Neural cell (in vitro differentiated cells): ENCODE data around the gene KCNQ2. TPM values are rescaled to one million over a fixed set of nuclear protein-coding genes. Genes with fewer than 3 reads are reported as not detected.

Experiments
- H2AFZ ChIP-seq: fragments of 200-600, 300-800 bp; sonication (generic), shearing (Covaris generic); 2 replicates; pipeline ENCODE4 v1.6.0; 2014; ENCODE audit warnings: low read depth, mild to moderate bottlenecking, antibody characterized with exemption, low read length, moderate library complexity
- H3F3A ChIP-seq: fragments of 200-600 bp; shearing (Covaris generic); 2 replicates; pipeline ENCODE4 v1.6.1; 2016; ENCODE audit warnings: mild to moderate bottlenecking, moderate library complexity, mixed read lengths, antibody characterized with exemption, low read length; ENCODE audit not compliant: insufficient read depth, poor library complexity, severe bottlenecking
- H3K27ac ChIP-seq: fragments of 200-600, 300-800 bp; sonication (generic), shearing (Covaris generic); 2 replicates; pipeline ENCODE4 v1.5.1; 2014; ENCODE audit warnings: mild to moderate bottlenecking, low read length, moderate library complexity
- H3K27me3 ChIP-seq: fragments of 300-800, 200-600 bp; sonication (generic), shearing (Covaris generic); 2 replicates; pipeline ENCODE4 v1.6.0; 2014; ENCODE audit warnings: mild to moderate bottlenecking, low read depth, low read length, moderate library complexity; ENCODE audit not compliant: insufficient read depth
- H3K36me3 ChIP-seq: fragments of 300-800, 200-600 bp; sonication (generic), shearing (Covaris generic); 2 replicates; pipeline ENCODE4 v1.5.1; 2014; ENCODE audit warnings: mild to moderate bottlenecking, antibody characterized with exemption, low read length, moderate library complexity; ENCODE audit not compliant: insufficient read depth
- H3K4me2 ChIP-seq: fragments of 300-800, 200-600 bp; sonication (generic), shearing (Covaris generic); 2 replicates; pipeline ENCODE4 v1.6.0; 2014; ENCODE audit warnings: mild to moderate bottlenecking, low read length
- H3K4me3 ChIP-seq: fragments of 300-800, 200-600 bp; sonication (generic), shearing (Covaris generic); 2 replicates; pipeline ENCODE4 v1.5.1; 2014; ENCODE audit warnings: mild to moderate bottlenecking, low read length, moderate library complexity
- H3K79me2 ChIP-seq: fragments of 200-600 bp; shearing (Covaris generic); replicated peaks from 2 replicates; pipeline ENCODE4 v1.6.0; 2014; ENCODE audit warnings: mild to moderate bottlenecking, low read length, moderate library complexity; ENCODE audit not compliant: insufficient read depth
- H3K9ac ChIP-seq: fragments of 300-800, 200-600 bp; sonication (generic), shearing (Covaris generic); 2 replicates; pipeline ENCODE4 v1.6.1; 2016; ENCODE audit warnings: mild to moderate bottlenecking, low read length, mixed read lengths
- H3K9me2 ChIP-seq: fragments of 200-600 bp; shearing (Covaris generic); 2 replicates; pipeline ENCODE4 v1.6.1; 2016; ENCODE audit warnings: mild to moderate bottlenecking, low read length, mixed read lengths; ENCODE audit not compliant: insufficient read depth
- H3K9me3 ChIP-seq: fragments of 200-600, 300-800 bp; sonication (generic), shearing (Covaris generic); 2 replicates; pipeline ENCODE4 v1.6.1; 2016; ENCODE audit warnings: mild to moderate bottlenecking, mixed run types, low read length, moderate library complexity, mixed read lengths
- H4K20me1 ChIP-seq: fragments of 200-600 bp; shearing (Covaris generic); 2 replicates; pipeline ENCODE4 v1.6.1; 2016; ENCODE audit warnings: mild to moderate bottlenecking, mixed run types; ENCODE audit not compliant: insufficient read depth
- CTCF ChIP-seq: fragments of 450-650 bp; IDR thresholded peaks from 2 replicates; pipeline ENCODE4 v1.5.1; 2014; ENCODE audit warnings: antibody characterized with exemption, mild to moderate bottlenecking, moderate library complexity; ENCODE audit not compliant: poor library complexity, severe bottlenecking
- EP300 ChIP-seq: fragments of 450-650 bp; conservative IDR thresholded peaks from 2 replicates; pipeline ENCODE4 v1.6.1; 2014; ENCODE audit warnings: antibody characterized with exemption, mild to moderate bottlenecking, moderate library complexity; ENCODE audit not compliant: poor library complexity, severe bottlenecking
- MXI1 ChIP-seq: fragments of 450-650 bp; conservative IDR thresholded peaks from 2 replicates; pipeline ENCODE4 v1.6.1; 2014; ENCODE audit warnings: antibody characterized with exemption, mild to moderate bottlenecking; ENCODE audit not compliant: poor library complexity, severe bottlenecking
- POLR2AphosphoS5 ChIP-seq: IDR thresholded peaks from 2 replicates; pipeline ENCODE4 v1.6.1; 2012
- RAD21 ChIP-seq: fragments of 450-650 bp; conservative IDR thresholded peaks from 2 replicates; pipeline ENCODE4 v1.6.1; 2014; ENCODE audit warnings: antibody characterized with exemption, mild to moderate bottlenecking, moderate library complexity
- SMC3 ChIP-seq: fragments of 450-650 bp; conservative IDR thresholded peaks from 2 replicates; pipeline ENCODE4 v1.6.1; 2014; ENCODE audit warnings: antibody characterized with exemption, mild to moderate bottlenecking, moderate library complexity; ENCODE audit not compliant: poor library complexity
- TAF1 ChIP-seq: IDR thresholded peaks from 2 replicates; pipeline ENCODE4 v1.6.1; 2012; ENCODE audit warnings: low read depth
- polyA plus RNA-seq: library from polyadenylated mRNA; depleted of rRNA; stranded (reverse); fragments of >200 nt; gene quantifications from 2 replicates; pipeline ENCODE4 v1.2.3, GENCODE V29; 2014
- TF ChIP-seq, protein P1 (sequence below): IDR thresholded peaks from 2 replicates; pipeline ENCODE4 v1.6.1; 2012; ENCODE audit warnings: borderline replicate concordance

Gene KCNQ2
- polyA plus RNA-seq, 1 donor from 2014 or later: 84.7 TPM

DNA sequence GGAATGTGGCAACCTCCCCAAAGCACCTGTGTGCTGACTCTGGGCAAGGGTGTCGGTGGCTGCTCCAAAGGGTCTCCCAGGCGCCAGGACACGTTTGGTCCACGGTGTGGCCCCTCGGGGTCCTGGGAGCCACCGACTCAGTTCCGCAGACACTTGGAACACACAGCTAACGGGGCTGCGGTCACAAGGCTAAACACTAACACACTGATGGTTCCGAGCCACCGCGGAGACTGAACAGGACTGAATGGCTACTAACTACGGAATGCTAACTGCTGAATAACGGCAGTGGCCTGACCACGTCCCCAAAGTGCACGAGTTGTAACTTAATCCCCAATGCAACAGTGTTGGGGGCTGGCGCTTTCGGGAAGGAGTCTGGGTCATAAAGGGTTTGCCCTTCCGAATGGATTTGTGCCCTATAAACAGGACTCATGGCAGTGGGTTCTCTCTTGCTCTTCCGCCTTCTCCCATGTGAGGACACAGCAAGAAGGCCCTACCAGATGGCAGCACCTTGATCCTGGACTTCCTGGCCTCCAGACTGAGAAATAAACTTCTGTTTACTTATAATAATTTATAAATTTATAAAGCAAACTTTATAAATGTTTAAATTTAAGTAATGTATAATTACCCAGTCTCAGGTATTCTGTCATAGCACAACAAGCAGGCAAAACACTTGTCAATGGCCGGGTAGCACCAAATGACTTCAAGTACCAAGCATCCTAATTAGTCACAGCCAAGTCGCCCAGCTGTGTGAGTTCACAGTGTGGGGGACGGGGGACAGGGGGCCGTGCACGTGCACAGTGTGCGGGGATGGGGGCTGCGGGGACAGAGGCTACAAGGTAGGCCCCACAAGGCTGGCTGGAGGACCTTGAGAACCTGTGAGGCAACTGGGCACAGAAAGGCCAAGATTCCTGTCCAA is 28.7 kb upstream of the KCNQ2 start:
- H3K4me2 ChIP-seq: no peak overlapping the region
- H3K4me3 ChIP-seq: peak overlapping the region; percentile 55
- H3K79me2 ChIP-seq: peaks cover 3% of the 10 kb centered on the region
- H3K27ac ChIP-seq: peak overlapping the region; percentile 88
- H3K9me3 ChIP-seq: peaks cover 6% of the 10 kb centered on the region
- no peak for TF ChIP-seq EP300
- TF ChIP-seq RAD21: no peak
- no peaks in the 10 kb centered on the region for H3K9me2 ChIP-seq
- no peaks in the 10 kb centered on the region for H3K27me3 ChIP-seq
- H2AFZ ChIP-seq: no peak overlapping the region
- peak overlapping the region; percentile 79 for H3K9ac ChIP-seq
- no peaks in the 10 kb centered on the region for H3F3A ChIP-seq
- no peaks in the 10 kb centered on the region for H3K36me3 ChIP-seq
- H4K20me1 ChIP-seq: no peaks in the 10 kb centered on the region

DNA sequence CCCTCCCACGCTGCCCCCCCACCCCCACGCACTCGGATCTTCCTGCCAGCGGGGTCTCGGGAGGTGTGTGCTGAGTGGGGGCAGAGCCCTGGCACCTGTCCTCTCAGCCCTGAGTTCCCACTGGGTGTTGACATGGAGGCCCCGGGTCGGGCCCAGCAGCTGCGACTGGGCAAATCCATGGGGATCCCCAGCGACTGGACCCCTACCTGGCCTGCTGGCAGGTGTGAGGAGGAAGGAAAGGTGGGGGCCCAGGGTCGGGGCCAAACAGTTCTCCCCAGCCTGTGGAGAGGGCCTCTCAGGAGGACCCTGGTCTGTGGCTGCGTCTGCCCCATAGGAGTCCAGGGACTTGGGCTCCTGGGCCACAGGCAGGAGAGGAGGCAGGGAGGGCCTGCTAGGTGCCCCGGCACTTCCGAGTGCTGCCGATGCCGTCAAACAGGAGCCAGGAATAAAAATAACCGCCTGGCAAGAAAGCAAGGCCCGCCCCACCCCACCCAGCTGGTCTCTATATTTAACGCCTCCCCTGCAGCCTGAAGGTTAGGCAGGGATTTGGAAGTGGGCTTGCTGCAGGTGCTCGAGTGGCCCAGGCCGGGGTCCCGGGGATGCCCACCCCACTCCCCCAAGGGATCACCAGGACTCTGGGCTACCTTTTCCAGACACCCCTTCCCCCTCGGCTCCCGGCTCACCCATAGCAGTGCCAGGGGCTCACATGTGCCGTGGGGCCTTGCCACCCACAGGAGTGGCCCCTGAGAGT is 27.9 kb upstream of the KCNQ2 start:
- H3K27ac ChIP-seq: no peak overlapping the region
- H4K20me1 ChIP-seq: no peaks in the 10 kb centered on the region
- H3K9me2 ChIP-seq: no peaks in the 10 kb centered on the region
- no peaks in the 10 kb centered on the region for H3F3A ChIP-seq
- H3K79me2 ChIP-seq: peaks cover 3% of the 10 kb centered on the region
- no peaks in the 10 kb centered on the region for H3K36me3 ChIP-seq
- H2AFZ ChIP-seq: no peak overlapping the region
- H3K4me2 ChIP-seq: no peak overlapping the region
- H3K4me3 ChIP-seq: no peak overlapping the region
- H3K9me3 ChIP-seq: peaks cover under 1% of the 10 kb centered on the region
- H3K27me3 ChIP-seq: no peaks in the 10 kb centered on the region
- H3K9ac ChIP-seq: no peak overlapping the region
- peak; percentile 1 for TF ChIP-seq TAF1
- TF ChIP-seq EP300: no peak

GRCh38 chr20:63499338-63499969 is 27.0 kb upstream of the KCNQ2 start:
- peak overlapping the region; percentile 88 for H3K4me3 ChIP-seq
- H3K4me2 ChIP-seq: no peak overlapping the region
- H3K9me2 ChIP-seq: no peaks in the 10 kb centered on the region
- no peak overlapping the region for H2AFZ ChIP-seq
- no peaks in the 10 kb centered on the region for H3F3A ChIP-seq
- H3K9me3 ChIP-seq: no peaks in the 10 kb centered on the region
- H3K36me3 ChIP-seq: peaks cover 8% of the 10 kb centered on the region
- peaks cover 3% of the 10 kb centered on the region for H3K79me2 ChIP-seq
- no peaks in the 10 kb centered on the region for H4K20me1 ChIP-seq
- peak; percentile 8 for TF ChIP-seq TAF1
- no peak for TF ChIP-seq SMC3
- H3K27me3 ChIP-seq: no peaks in the 10 kb centered on the region
- peak overlapping the region; percentile 85 for H3K9ac ChIP-seq
- H3K27ac ChIP-seq: peak overlapping the region; percentile 44

DNA sequence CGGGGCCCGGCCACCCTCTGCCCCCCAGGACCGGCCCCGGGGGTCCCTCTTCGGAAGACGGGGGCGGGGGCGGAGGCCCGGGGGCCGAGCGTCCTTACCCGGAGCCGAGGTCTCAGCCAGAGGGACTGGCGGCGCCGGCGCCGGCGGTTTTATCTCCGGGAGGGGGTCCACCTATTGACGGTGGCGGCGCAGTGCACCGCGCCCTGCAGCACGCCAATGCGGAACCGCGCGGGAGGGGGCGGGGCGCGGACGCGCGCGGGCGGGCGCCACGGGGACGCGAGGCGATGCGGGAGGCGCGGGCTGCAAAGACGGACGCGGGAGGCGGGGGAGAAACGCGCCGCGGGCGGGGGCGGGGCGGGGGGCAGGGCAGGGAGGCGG is 26.5 kb upstream of the KCNQ2 start, which contains the start of gene EEF1A2:
Gene EEF1A2, minus strand, starts transcription at position 124 of the 378 bp plus-strand sequence. CDS start 1,320 bp downstream, outside the sequence.
- Histone ChIP-seq H3K36me3 (peaks cover 12% of the 10 kb centered on the region), H3K9me2 (no peaks in the 10 kb centered on the region), H3K27ac (peak within 1 kb of the TSS; percentile 44), H3K79me2 (peaks cover 3% of the 10 kb centered on the region), H2AFZ (no peak within 1 kb of the TSS), H4K20me1 (no peaks in the 10 kb centered on the region), H3K27me3 (no peaks in the 10 kb centered on the region), H3K9ac (peak within 1 kb of the TSS; percentile 85), H3K9me3 (no peaks in the 10 kb centered on the region), H3K4me2 (peak within 1 kb of the TSS; percentile 84), H3F3A (no peaks in the 10 kb centered on the region), H3K4me3 (peak within 1 kb of the TSS; percentile 88)
- TF ChIP-seq POLR2AphosphoS5 (peak; percentile 65), RAD21 (peak; percentile 40), SMC3 (no peak), EP300 (no peak), CTCF (peak; percentile 60), MXI1 (peak; percentile 58)
- TF ChIP-seq, protein P1, sequence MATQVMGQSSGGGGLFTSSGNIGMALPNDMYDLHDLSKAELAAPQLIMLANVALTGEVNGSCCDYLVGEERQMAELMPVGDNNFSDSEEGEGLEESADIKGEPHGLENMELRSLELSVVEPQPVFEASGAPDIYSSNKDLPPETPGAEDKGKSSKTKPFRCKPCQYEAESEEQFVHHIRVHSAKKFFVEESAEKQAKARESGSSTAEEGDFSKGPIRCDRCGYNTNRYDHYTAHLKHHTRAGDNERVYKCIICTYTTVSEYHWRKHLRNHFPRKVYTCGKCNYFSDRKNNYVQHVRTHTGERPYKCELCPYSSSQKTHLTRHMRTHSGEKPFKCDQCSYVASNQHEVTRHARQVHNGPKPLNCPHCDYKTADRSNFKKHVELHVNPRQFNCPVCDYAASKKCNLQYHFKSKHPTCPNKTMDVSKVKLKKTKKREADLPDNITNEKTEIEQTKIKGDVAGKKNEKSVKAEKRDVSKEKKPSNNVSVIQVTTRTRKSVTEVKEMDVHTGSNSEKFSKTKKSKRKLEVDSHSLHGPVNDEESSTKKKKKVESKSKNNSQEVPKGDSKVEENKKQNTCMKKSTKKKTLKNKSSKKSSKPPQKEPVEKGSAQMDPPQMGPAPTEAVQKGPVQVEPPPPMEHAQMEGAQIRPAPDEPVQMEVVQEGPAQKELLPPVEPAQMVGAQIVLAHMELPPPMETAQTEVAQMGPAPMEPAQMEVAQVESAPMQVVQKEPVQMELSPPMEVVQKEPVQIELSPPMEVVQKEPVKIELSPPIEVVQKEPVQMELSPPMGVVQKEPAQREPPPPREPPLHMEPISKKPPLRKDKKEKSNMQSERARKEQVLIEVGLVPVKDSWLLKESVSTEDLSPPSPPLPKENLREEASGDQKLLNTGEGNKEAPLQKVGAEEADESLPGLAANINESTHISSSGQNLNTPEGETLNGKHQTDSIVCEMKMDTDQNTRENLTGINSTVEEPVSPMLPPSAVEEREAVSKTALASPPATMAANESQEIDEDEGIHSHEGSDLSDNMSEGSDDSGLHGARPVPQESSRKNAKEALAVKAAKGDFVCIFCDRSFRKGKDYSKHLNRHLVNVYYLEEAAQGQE: no peak
